ENCODE results near the gene ATP2A2.
"Not testable (repeated sequence)": the region's sequence is repeated elsewhere in the genome, so short reads cannot be mapped to it uniquely, and the experiment has no call there.

The ATP2A2 gene

DNA sequence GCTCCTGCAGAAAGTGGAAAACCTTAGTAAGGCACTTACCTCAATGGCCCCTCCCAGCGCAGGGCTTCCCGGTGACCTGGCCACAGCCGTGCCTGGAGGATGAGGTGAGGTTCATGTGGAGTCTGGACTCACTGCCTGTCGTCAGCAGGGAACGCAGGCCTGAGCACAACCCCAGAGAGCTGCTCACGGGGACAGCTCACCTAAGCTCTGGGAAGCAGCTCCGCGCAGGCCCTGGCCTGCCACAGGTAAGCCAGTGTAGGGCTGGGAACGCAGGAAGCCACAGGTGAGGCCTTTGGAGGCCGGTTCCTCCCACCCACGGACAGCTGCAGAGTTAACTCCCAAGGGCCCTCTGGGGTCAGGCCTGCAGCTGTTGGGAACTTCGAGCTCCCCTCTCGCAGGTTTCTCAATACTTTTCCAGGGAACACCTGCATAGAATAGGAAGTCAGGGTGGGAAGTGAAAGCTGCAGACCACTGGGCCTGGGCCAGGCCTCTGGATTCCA, 89.7 kb downstream of the ATP2A2 start:
- DNase-seq (ENCODE audit: low read depth): no peak

DNA sequence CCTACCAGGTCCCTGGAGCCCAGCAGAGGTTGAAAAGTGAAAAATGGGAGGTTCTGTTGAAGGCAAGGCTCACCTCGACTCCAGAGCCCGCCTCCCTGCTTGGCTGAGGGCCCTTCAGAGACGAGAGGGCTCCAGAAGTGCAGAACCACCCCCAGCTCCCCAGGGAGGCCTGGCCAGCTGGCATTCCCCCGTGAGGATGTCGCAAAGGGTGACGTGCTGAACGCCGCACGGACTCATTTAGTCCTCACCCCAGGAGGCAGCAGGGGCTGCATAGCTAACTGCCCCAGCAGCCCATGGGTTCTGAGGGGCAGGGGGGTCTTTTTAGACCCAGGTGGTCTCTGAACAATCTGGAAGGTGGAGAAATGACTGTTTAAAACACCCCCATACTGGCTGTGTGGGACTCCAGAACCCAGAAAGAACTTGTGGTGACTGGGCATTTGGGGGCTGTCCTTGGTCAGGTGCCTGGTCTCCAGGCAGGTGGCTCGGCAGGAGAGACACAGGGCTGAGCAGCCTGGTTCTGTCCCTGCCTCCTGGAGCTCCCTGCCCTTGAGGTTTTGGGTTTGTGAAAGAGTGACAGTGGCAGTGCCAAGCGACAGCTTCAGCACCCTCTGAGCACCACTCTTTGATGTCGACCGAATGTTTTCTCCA, 90.5 kb downstream of the ATP2A2 start:
- no peak for DNase-seq (ENCODE audit: low read depth)

DNA sequence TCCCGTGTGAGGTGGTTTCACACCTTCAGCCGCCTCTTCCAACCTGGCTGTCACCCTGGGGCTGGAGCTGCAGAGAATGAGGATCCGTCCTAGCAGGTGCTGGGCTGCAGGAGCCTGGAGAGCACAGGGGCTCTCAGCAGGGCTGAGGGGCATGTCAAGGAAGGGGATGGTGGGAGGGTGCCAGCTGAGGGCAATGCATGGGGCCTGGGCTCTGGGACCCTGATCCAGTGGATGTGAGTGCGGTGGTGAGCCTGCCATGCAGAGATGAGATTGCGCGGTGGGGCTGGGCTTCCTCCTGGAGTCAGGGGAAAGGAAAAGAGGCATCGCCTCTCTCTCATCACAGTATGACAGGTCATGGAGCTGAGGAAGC, 91.0 kb downstream of the ATP2A2 start:
- no peak for DNase-seq (ENCODE audit: low read depth)

DNA sequence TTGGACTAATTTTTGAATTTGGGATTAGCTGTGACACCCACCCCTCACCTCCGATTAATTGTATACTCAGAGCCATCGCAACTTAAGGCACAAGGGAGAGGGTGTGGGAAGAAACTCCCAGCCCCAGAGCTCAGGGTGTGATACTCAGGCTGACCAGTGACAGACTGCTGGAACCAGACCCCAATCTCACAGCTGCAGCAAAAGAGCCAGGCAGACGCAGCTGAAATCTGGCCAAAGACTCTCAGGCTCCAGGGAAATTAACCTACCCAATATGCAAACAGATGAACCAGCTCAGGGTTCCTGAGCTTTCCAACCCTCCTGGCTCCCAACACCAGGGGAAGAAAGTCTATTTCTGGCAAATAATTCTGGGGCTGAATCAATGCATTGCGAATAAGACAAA, 92.0 kb downstream of the ATP2A2 start:
- DNase-seq (ENCODE audit: low read depth): no peak

DNA sequence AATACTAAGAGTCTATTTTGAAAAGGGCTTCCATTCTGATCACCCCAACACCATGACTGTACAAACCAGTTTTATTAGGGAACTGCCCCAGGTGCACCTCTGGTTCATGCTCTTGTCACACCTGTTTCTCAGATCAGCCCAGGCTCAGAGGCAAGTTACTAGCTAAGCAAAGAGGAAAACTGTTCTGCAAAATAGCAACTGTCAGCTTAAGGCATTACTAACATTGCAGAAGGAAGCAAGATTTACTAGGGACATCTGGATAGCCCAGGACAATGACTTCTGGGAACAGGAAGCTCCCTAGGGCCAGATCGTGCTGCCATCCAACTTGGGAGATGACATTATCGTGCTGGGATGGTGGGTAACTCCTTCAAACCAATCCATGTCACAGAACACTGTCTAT, 92.4 kb downstream of the ATP2A2 start:
- no peak for DNase-seq (ENCODE audit: low read depth)

DNA sequence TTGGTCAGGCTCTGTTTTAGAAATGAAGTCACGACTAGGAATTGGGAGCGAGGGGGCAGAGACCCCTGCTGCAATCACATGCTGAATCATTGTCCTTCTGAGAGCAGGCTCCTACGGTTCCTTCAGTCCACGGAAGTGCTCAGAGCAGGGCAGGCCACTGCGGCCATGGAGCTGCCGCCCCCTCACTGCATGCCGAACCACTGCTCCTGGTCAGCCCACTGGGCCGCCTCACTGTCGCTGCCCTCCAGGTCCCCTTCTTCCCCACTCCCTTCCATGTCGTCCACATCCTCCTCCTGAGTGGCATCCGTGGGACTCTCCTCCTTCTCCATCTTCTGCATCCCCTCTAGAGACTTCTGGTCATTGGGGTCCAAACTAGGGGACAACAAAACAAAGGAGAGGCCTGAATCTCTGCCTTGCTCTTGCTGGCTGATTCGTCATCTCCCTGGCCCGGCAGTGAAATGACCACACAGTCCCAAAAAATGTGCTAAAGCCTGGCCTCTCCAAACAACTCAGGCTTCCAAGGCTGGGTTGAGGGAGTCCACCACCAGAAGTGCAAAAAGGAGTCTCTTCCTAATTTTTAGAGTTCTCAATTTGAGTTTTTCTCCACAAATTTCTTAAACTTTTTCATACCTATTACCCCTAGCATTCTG, 93.0 kb downstream of the ATP2A2 start:
- DNase-seq (ENCODE audit: low read depth): no peak

DNA sequence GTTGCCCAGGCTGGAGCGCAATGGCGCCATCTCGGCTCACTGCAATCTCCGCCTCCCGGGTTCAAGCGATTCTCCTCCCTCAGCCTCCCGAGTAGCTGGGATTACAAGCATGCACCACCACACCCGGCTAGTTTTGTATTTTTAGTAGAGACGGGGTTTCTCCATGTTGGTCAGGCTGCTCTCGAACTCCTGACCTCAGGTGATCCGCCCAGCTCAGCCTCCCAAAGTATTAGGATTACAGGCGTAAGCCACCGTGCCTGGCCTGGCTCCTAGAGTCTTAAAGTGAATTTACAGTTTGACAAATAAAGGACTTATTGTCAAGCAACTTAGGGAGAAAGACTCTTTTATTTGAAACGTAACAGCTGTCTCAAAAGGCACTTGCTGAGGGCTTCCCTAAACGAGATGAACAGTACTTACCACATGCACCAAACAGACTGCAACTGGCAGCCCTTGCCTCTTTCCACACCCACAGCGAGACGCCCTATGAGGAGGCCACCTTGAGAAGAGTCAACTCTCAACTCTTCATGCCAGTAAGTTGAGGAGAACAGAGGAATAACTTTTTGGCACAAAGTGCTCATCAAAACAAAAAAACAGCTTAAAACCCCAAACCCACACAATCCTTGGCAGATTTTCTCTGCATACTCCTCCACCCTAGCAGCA, 97.2 kb downstream of the ATP2A2 start:
- DNase-seq (ENCODE audit: low read depth): not testable (repeated sequence)

DNA sequence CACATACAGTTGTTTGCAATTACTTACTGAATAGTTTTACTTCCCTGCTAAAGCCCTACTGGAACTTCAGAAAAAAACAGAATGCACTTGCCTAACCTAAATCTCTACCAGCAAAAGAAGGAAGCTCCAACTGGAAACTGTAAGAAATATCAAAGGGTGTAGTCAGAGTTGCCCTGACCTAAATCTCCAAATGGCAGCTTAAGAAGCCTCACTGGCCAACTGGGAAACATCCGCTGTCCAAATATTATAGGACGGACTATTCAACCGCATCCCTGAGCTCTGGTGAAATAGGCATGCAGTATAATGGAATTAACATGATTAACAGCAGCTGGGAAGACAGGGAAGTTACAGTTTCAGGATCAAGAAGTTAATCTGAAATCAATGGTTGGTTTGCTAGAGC, 98.2 kb downstream of the ATP2A2 start:
- DNase-seq (ENCODE audit: low read depth): no peak

DNA sequence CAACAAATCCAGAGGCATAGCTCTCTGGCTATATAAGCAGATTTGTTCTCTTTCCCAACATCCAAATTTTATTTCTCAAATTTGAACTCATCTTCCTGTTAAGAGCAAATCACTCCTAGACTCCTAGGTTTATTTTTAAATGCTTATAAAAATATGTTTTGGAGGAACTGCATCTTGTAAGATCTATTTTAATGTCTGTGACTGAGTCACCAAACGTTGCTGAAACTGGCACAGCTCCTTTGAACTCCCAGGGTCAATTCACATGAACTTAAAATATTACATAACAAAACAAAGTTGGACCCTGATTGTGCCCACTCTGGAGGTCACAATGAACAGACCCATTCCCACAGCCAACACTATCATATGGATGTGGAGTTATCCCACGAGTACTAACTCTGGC, 98.6 kb downstream of the ATP2A2 start:
- DNase-seq (ENCODE audit: low read depth): no peak

DNA sequence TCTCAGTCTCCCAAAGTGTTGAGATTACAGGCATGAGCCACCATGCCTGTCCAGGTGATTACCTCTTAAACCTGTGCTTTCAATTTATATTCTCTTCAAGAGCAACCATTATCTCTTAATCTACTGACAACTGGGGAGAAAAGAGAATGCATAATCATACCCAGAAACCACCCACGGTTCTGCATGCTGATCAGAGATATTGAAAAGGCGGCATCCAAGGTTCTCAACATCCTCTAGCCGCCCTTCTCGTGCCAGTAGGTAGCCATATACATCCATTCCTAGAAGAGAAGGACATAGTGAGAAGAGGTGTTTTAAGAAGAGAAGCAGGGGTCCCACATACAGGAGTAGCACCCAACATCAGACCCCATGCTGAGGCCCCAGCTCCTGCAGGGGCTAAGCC, 101.6 kb downstream of the ATP2A2 start:
- DNase-seq (ENCODE audit: low read depth): no peak
